ENCODE measurements around the gene IGF1R. TPM values are rescaled to one million over a fixed set of nuclear protein-coding genes. Genes with fewer than 3 reads are reported as not detected.

The IGF1R gene
- total and polyA plus RNA-seq, 12 donors, result 8.6 to 138 (median 66.0) TPM

DNA sequence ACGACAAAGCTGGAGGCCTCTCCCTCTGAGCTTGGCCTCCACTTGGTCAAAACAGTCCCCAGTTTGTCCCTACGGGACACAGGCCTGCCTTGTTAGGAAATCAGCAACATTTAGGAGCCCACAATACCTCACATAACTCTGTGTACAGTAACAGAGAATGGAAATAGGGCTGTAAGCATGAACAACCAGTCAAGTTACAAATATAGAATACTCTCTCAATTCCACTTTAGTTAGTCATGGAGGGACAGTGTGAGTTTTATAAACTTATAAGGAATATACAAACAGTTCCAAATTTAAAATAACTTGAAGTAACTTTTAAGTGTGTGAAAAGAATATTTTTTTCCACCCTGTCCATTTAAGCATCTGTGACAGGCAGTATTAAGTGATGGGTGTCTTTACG is 229.8 kb downstream of the IGF1R start:
- H3K27me3 ChIP-seq, result no peaks in the 10 kb centered on the region
- WGBS, 4 donors, result 67 to 81% (median 79%) methylated on average over 3 of the region's 3 CpGs
- H3K4me3 ChIP-seq, result no peak overlapping the region
- DNase-seq, result no peak
- intact Hi-C loops (cut with DNase I), result no loop called here
- H3K36me3 ChIP-seq (replicated peaks in 1 of 2), result no peaks in the 10 kb centered on the region
- peak overlapping the region in 1 of 5 donors; percentile 7 for H3K27ac ChIP-seq
- TF ChIP-seq CTCF (IDR thresholded peaks at IDR 0.05), result no peak
- no peak for TF ChIP-seq POLR2A (IDR thresholded peaks at IDR 0.05)
- no peaks in the 10 kb centered on the region for H3K9me3 ChIP-seq (replicated peaks in 1 of 3)
- H3K4me1 ChIP-seq (replicated peaks in 1 of 2), result peaks cover 17 to 38% of the 10 kb centered on the region in 2 donors

DNA sequence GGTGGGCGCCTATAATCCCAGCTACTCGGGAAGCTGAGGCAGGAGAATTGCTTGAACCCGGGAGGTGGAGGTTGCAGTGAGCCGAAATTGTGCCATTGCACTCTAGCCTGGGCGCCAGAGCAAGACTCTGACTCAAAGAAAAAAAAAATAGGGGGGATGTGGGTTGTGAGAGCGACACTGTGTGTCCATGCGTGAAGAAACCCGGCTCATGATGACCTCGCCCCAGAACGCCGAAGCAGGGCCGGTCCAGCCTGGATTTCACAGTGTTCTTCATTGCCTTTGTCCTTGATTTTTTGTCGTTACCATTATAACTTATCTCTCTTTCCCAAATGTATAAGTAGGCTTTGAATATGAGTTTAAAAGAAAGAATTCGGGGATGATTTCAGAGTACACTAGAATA is 230.5 kb downstream of the IGF1R start:
- peak in 2 of 7 donors; percentile 51 to 71 for DNase-seq
- Histone ChIP-seq H3K27me3 (no peaks in the 10 kb centered on the region), H3K36me3 (replicated peaks in 1 of 2) (no peaks in the 10 kb centered on the region), H3K27ac (peak overlapping the region in 2 of 5 donors; percentile 24 to 28), H3K9me3 (replicated peaks in 1 of 3) (no peaks in the 10 kb centered on the region), H3K4me3 (no peak overlapping the region), H3K4me1 (replicated peaks in 1 of 2) (peaks cover 17 to 38% of the 10 kb centered on the region in 2 donors)
- 55 to 67% (median 58%) methylated on average over 14 of the region's 14 CpGs for WGBS, 4 donors
- TF ChIP-seq POLR2A (IDR thresholded peaks at IDR 0.05) (no peak), CTCF (IDR thresholded peaks at IDR 0.05) (no peak)
- intact Hi-C loops (cut with DNase I), result no loop called here

GRCh38 chr15:98881526-98882520 is 233.5 kb downstream of the IGF1R start:
- no peak overlapping the region for H3K4me3 ChIP-seq
- TF ChIP-seq POLR2A (IDR thresholded peaks at IDR 0.05) (no peak), CTCF (IDR thresholded peaks at IDR 0.05) (peak; percentile 40 to 69 (median 58))
- no peak for DNase-seq
- peaks cover 3 to 15% of the 10 kb centered on the region in 2 donors for H3K4me1 ChIP-seq (replicated peaks in 1 of 2)
- no peaks in the 10 kb centered on the region for H3K27me3 ChIP-seq
- H3K36me3 ChIP-seq (replicated peaks in 1 of 2), result no peaks in the 10 kb centered on the region
- intact Hi-C loops (cut with DNase I), result no loop called here
- 70 to 78% (median 77%) methylated on average over 14 of the region's 14 CpGs for WGBS, 4 donors
- no peak overlapping the region for H3K27ac ChIP-seq
- no peaks in the 10 kb centered on the region for H3K9me3 ChIP-seq (replicated peaks in 1 of 3)

DNA sequence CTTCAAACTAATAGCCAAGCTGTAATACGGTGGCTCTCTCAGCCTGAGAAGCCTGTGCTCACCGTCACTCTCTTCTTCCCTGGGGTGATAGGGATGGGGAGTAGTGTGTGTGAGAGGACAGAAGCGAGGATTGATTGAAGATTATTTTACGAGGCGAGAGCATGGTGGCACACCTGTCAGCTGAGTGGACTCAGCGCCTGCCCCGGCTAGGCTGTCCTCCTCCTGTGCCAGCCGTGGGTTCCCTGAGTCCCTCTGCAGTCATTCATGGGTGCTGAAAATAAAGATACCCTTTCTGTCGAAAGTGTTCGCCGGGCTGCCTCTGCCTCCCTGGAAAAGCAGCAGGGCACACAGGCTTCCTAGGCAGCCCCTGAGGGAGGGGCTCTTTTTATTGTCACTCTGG is 235.1 kb downstream of the IGF1R start:
- Histone ChIP-seq H3K36me3 (replicated peaks in 1 of 2) (no peaks in the 10 kb centered on the region), H3K4me1 (replicated peaks in 1 of 2) (peaks cover 0 to 10% of the 10 kb centered on the region in 2 donors), H3K27me3 (no peaks in the 10 kb centered on the region), H3K9me3 (replicated peaks in 1 of 3) (no peaks in the 10 kb centered on the region), H3K4me3 (no peak overlapping the region), H3K27ac (no peak overlapping the region)
- no peak for DNase-seq
- WGBS, 4 donors, result 86 to 92% (median 90%) methylated on average over 11 of the region's 11 CpGs
- TF ChIP-seq POLR2A (IDR thresholded peaks at IDR 0.05), result no peak
- no peak for TF ChIP-seq CTCF (IDR thresholded peaks at IDR 0.05)
- intact Hi-C loops (cut with DNase I), result no loop called here

Measured in adrenal gland (tissue), 12 donors.